Cardiac fibroblast (primary cell): ENCODE data around the gene ADAMTS12.

ENCODE experiments used
- DNase-seq, 2 donors: peaks; one replicate each; pipeline versions ENCODE4 v3.0.0 to v3.0.0-alpha.2; 2010; ENCODE audit warnings: low read depth in 2 of 2
- H3K4me3 ChIP-seq, 2 donors: replicated peaks in 1 of 2; 1 replicate in 1 of 2; 2 replicates in 1 of 2; pipeline ENCODE4 v1.5.1; 2011; ENCODE audit warnings: low read depth in 2 of 2, low read length in 2 of 2, mild to moderate bottlenecking in 2 of 2, moderate library complexity in 1 of 2
- TF ChIP-seq, protein P1 (sequence below): IDR thresholded peaks from one replicate; pipeline ENCODE4 v1.5.1; 2011; ENCODE audit warnings: low read depth, mild to moderate bottlenecking, low read length, inconsistent platforms

The ADAMTS12 gene

GRCh38 chr5:33579152-33579551 is 312.6 kb downstream of the ADAMTS12 start:
- no peak for DNase-seq
- TF ChIP-seq, protein P1, sequence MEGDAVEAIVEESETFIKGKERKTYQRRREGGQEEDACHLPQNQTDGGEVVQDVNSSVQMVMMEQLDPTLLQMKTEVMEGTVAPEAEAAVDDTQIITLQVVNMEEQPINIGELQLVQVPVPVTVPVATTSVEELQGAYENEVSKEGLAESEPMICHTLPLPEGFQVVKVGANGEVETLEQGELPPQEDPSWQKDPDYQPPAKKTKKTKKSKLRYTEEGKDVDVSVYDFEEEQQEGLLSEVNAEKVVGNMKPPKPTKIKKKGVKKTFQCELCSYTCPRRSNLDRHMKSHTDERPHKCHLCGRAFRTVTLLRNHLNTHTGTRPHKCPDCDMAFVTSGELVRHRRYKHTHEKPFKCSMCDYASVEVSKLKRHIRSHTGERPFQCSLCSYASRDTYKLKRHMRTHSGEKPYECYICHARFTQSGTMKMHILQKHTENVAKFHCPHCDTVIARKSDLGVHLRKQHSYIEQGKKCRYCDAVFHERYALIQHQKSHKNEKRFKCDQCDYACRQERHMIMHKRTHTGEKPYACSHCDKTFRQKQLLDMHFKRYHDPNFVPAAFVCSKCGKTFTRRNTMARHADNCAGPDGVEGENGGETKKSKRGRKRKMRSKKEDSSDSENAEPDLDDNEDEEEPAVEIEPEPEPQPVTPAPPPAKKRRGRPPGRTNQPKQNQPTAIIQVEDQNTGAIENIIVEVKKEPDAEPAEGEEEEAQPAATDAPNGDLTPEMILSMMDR = no peak
- H3K4me3 ChIP-seq = no peak overlapping the region

DNA sequence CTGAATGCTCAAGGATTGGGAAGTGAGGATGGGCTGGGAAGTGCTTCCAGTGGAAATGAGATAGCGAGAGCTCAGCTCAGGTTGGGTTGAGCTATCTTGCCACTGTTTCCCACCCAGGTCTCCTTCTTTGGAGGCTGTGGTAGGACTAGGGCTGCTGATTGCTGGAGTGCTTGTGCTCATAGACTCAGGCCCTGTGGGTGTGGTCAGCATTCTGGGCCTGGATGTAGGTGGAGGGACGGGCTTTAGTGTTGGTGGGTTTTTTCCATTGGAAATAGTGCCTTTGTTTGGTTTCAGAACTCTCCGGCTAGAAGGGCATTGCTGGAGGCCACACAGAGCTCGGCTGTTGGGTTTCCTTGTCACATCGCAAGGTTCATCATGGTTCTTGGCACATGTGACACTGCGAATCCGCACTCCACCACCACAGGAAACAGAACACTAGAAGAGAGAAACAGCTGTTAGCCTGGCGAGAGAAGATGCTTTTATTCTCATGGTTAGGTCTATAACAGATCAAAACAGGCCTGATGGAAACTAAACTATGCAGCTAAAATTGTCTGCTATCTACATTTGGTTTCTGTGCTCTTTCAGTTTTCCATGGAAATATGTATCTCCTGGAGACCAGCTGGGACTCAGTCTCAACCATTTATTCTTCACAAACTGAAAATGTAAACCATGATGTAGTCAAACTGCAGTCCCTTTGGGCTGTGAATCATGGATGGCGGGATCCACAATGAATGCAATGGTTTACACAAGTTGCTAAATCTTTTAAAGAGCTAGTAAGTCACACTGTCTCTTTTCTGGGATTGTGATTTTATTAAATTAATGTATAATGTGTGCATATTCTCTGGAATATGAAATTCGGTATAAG is 314.8 kb downstream of the ADAMTS12 start:
- DNase-seq = no peak
- TF ChIP-seq, protein P1 = no peak
- H3K4me3 ChIP-seq = no peak overlapping the region

GRCh38 chr5:33565324-33565723 is 326.5 kb downstream of the ADAMTS12 start:
- no peak overlapping the region for H3K4me3 ChIP-seq
- DNase-seq = peak in 1 of 2 donors; percentile 58
- TF ChIP-seq, protein P1 = no peak

DNA sequence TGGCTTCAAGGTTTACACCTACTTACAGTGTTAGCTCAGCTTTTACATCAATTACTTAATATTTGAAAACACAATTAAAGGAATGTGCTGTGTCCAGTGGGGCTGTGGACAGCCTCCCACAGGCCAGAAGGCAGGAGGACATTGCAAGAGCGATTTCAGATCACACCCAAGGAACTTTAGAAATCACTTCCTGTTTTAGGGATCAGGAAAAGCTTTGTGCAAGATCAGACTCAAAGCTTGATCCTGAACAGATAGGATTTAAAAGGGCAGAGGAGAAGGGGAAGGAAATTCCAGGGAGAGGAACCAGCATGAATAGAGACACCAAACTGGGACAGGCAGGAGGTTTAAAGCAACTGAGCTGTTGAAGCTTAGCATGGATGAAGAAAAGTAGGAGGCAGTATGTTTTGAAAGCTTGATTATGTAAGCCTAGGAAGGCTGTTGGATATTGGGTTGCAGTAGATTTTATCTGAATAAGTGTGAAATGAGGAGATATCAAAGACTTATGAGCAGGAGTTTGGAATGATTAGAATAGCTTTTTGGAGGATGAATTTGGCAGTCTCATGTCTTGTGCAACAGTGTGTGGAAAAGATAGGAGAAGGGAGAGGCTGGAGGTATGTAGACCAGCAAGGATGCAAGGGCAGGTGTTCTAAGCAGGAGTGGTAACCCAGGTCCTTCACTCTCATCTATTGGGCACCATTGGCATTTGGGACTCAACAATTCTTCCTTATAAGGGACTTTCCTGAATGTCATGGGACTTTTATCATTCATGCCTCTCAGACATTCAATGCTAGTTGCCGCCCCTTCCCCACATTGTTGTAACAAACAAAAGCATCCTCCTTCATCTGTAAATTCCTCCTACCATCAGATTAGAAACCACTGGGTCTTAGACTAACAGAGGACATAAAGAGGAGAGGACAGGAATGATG is 327.5 kb downstream of the ADAMTS12 start:
- peak; percentile 34 to 36 for DNase-seq

GRCh38 chr5:33563530-33563929 is 328.3 kb downstream of the ADAMTS12 start:
- DNase-seq = no peak
- no peak overlapping the region for H3K4me3 ChIP-seq
- TF ChIP-seq, protein P1 = no peak

More for the DNA sequence above, 327.5 kb downstream of the ADAMTS12 start:
- H3K4me3 ChIP-seq = no peak overlapping the region
- TF ChIP-seq, protein P1 = no peak

DNA sequence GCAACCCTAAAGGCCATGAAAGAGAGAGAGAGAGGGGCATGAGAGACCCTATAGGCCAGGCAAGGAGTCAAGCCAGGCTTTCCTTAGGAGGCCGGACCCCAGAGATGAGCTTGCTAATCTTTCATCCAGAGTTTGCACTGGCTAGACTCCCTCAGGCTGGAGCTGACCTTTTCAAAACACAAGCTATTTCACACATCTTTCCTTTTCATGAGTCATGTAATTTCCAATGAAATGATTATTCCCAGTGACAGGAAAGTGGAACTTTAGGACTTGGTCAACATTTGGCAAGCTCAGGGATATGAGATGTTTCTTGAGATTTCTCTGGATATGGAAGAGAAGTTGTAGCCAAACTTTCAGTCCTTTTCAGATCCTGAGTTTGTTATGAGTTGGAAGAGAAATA is 333.3 kb downstream of the ADAMTS12 start:
- peak in 1 of 2 donors; percentile 14 for DNase-seq
- TF ChIP-seq, protein P1 = no peak
- no peak overlapping the region for H3K4me3 ChIP-seq
